H4 (cell line): ENCODE results near the gene ZNF17. TPM values are rescaled to one million over a fixed set of nuclear protein-coding genes. Genes with fewer than 3 reads are reported as not detected.

ENCODE experiments used
- DNase-seq: peaks from one replicate; pipeline ENCODE4 v3.0.0-alpha.2; 2015; ENCODE audit warnings: low spot score
- total RNA-seq: library from RNA; depleted of rRNA; stranded (reverse); fragments of >200 nt; shearing (Covaris generic); gene quantifications from 2 replicates; pipeline ENCODE4 v1.2.3, GENCODE V29; 2014; rRNA removed

The ZNF17 gene
- total RNA-seq, 1 experiment from 2014 or later = 4.5 TPM

DNA sequence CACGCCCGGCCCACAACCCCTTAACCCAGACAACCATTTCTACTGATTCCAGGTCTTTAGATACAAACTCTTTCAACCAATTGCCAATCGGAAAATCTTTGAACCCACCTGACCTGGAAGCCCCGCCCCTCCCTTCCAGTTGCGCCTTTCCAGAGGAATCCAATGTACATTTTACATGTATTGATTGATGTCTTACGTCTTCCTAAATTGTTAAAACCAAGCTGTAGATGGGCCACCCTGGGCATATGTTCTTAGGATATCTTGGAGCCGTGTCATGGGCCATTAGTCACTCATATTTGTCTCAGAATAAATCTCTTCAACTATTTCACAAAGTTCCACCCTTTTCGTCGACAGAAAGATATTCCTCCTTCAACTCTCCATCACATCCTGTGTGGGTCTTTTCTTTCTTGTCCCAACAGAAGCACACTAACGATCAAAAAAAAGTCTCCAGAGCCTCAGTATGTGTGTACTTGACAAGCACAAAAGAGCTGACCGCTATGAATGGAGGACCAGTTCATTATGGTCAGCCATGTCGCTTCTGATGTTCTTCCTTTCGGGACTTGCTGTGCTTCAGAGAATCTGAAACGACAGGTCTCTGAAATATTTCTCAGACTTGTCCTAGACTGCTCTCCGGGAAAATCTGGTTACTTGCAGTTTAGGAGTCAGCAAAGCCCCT lies 23.6 kb downstream of the ZNF17 start:
- no peak for DNase-seq

DNA sequence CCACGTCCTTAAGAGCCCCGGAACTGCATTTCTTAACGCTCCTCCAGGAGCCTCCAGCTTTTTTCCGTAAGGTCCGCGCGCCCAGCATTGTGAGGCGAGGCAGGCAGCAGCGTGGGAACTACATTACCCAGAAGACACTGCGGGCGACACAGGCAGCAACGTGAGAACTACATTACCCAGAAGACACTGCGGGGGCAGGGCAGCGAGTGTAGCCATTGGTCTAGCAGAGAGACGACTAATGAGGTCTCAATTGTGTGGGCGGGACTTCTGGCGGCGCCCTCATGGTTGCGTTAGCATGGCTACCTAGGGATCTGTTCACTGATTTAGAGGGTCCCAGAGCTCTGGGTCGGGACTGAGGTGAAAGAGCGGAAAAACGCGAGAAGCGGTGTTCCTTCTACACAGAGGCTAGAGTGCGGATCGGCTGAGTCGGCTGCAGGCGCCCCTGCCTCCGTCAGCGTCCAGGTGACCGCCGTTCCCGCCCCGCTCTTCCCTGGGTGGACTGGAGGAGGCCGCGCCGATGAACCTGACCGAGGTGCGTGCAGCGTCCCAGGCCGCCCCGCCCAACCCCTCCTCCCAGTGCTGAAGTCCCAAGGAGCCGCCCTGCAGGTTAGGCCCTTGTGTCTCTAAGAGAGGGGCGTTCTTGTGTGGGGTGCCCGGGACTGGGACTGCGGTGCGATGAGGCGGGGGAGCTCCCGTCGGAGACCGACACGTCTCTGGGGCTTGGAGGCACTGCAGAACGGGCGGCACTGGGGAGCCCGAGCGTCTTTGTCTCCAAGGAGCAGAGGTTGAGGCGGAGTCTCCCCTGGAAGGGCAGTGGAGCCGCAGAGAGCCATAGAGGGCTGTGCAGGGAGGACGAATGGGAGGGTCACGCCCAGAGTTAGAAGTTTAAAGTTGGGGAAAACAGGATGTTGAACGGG lies 24.4 kb downstream of the ZNF17 start, which contains the start of gene ZNF749:
Gene ZNF749, plus strand, starts transcription at position 264 of the 917 bp plus-strand sequence. Its CDS starts 254 bp downstream, at position 518.
- DNase-seq = peak; percentile 99

DNA sequence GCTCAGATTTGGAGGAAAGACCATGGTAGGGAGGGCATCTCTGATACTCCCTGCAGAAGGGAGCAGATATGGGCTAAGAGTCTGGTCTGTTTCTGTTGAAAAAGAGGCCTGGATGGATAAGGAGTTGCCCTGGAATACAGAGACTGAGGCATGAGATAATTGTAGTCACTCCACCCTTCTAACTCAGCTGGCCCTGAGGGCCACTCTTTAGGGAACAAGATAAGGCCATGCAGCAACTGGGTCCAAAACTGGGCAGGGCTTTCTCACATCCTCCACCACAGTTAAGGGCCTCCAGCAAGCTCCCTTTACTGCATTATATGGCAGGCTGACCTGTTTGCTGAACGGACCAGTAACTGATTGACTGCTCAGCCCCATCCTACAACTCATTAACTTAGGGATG lies 25.5 kb downstream of the ZNF17 start:
- DNase-seq = no peak

DNA sequence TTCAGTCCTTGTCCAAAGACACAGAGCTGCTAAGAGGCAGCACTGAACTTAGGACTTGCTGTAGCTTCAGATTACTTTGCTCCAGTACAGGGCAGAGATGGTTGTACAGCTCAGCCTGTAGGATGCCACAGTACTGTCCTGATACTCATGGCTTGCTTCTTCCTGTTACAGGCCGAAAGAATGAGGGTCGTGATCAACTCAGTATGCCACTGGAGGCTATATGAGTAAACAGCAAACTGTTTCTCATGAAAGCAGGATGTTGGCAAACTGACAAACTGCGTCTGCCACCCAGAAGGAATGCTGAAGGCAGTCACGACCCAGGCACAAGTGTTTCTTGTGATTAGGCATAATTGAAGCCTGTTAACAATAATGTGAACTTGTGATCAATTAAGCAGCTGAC lies 27.0 kb downstream of the ZNF17 start:
- DNase-seq = no peak

- DNase-seq = no peak
These were observed 28.0 kb downstream of the ZNF17 start for GRCh38 chr19:57438925-57439324.

- DNase-seq = no peak
These were observed 31.2 kb downstream of the ZNF17 start for GRCh38 chr19:57441979-57442752.

- no peak for DNase-seq
These were observed 32.2 kb downstream of the ZNF17 start for GRCh38 chr19:57443121-57443696.

DNA sequence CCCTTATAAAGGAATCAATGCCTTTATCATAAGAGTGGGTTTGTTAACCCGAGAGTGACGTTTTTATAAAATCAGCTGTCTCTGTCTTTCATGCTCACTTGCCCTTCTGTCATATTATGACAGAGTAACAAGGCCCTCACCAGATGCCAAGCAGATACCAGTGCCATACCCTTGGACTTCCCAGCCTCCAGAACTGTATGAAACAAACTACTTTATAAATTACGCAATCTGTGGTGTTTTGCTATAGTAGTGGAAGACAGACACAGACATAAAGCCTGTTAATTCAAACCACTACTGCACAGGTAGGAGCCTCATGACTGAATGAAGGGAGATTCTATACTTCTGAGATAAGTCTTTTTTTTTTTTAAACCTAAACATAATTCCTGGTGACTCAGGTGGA lies 41.3 kb downstream of the ZNF17 start:
- DNase-seq = no peak

DNA sequence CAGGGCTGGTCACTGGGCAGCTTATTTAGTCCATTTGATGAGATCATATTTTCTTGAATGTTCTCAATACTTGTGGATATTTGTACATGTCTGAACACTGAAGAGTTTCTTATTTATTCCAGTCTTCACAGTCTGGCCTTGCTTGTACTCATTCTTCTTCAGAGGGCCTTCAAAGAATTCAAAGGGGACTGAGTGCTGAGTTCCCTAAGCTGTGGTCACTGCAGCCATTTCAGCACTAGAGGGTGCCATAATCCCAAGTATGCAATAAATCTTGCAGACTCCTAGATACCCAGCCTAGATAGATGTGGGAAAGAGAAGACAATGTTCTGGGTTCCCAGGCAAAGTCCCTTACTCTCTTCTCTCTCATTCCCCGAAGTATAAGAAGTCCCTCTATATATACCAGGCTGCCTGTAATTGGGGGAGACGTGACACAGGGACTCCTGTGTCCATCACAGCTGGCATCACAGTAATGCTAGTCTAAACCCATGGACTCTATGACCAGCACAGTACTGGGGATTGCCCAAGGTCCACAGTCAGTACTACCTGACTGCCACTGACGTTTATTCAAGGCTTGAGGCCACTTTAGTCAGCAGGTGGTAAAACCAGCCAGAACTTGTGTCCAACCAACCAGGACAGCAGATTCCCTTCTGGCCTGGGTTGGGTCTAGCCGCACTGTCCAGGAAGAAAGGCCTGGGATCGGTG lies 54.9 kb downstream of the ZNF17 start:
- DNase-seq = peak; percentile 37

- DNase-seq = no peak
These were observed 55.5 kb downstream of the ZNF17 start for GRCh38 chr19:57466489-57466888.

Other genes with a start within 250 kb of the ZNF17 start
- gene DUXA, start 243.7 kb upstream of the ZNF17 start, total RNA-seq = 0.08 TPM in 1 of 2 replicates, not detected in the other
- gene ZNF264, start 219.7 kb upstream of the ZNF17 start, total RNA-seq = 9.6 and 11.9 TPM in 2 replicates
- gene AURKC, start 180.1 kb upstream of the ZNF17 start, total RNA-seq = 1.2 and 1.3 TPM in 2 replicates
- gene ZNF805, start 170.5 kb upstream of the ZNF17 start, total RNA-seq = 6.1 and 7.8 TPM in 2 replicates
- gene ZNF460, start 130.7 kb upstream of the ZNF17 start, total RNA-seq = 29.7 and 30.4 TPM in 2 replicates
- 6.9 and 7.7 TPM in 2 replicates for gene ZNF543, start 90.7 kb upstream of the ZNF17 start, total RNA-seq
- 9.4 and 11.4 TPM in 2 replicates for gene ZNF304, start 59.9 kb upstream of the ZNF17 start, total RNA-seq
- 38.7 and 39.0 TPM in 2 replicates for gene TRAPPC2B, start 47.6 kb upstream of the ZNF17 start, total RNA-seq
- gene ZNF547, start 47.6 kb upstream of the ZNF17 start, total RNA-seq = 1.8 and 3.6 TPM in 2 replicates
- 15.0 and 20.7 TPM in 2 replicates for gene ZNF548, start 21.3 kb upstream of the ZNF17 start, total RNA-seq
- 9.8 and 17.1 TPM in 2 replicates for gene ZNF749, start 24.2 kb downstream of the ZNF17 start, total RNA-seq
- gene VN1R1, start 46.0 kb downstream of the ZNF17 start, total RNA-seq = 0.10 and 0.17 TPM in 2 replicates
- gene ZNF772, start 66.4 kb downstream of the ZNF17 start, total RNA-seq = 17.8 and 24.0 TPM in 2 replicates
- gene ZNF419, start 76.6 kb downstream of the ZNF17 start, total RNA-seq = 12.4 and 18.0 TPM in 2 replicates
- gene ZNF773, start 88.8 kb downstream of the ZNF17 start, total RNA-seq = 15.2 and 22.6 TPM in 2 replicates
- gene ZNF549, start 116.2 kb downstream of the ZNF17 start, total RNA-seq = 3.0 and 5.5 TPM in 2 replicates
- 4.7 and 5.0 TPM in 2 replicates for gene ZNF550, start 148.7 kb downstream of the ZNF17 start, total RNA-seq
- gene ZNF416, start 167.8 kb downstream of the ZNF17 start, total RNA-seq = 3.9 and 7.3 TPM in 2 replicates
- gene ZIK1, start 173.0 kb downstream of the ZNF17 start, total RNA-seq = 6.9 and 7.8 TPM in 2 replicates
- gene ZNF530, start 188.7 kb downstream of the ZNF17 start, total RNA-seq = 9.1 and 11.9 TPM in 2 replicates
- gene ZNF134, start 203.1 kb downstream of the ZNF17 start, total RNA-seq = 16.8 and 26.1 TPM in 2 replicates
- gene ZNF211, start 222.0 kb downstream of the ZNF17 start, total RNA-seq = 9.7 and 10.7 TPM in 2 replicates